NCI-H1105 treated with DMSO at 0.1 percent for 48 hours (cell line): Measurements from ENCODE around the gene MIGA1.
"Not testable (repeated sequence)": the region's sequence is repeated elsewhere in the genome, so short reads cannot be mapped to it uniquely, and the experiment has no call there.

Experiments
- DNase-seq: peaks from one replicate; lab custom pipeline; 2025; lab: John Stamatoyannopoulos, UW

The MIGA1 gene

GRCh38 chr1:77918918-77919317 lies 139.5 kb downstream of the MIGA1 start:
- DNase-seq, result not testable (repeated sequence)

GRCh38 chr1:77925518-77925917 lies 146.1 kb downstream of the MIGA1 start:
- no peak for DNase-seq

GRCh38 chr1:77925956-77926355 lies 146.5 kb downstream of the MIGA1 start:
- DNase-seq, result no peak

- no peak for DNase-seq
These were observed 147.3 kb downstream of the MIGA1 start for GRCh38 chr1:77926561-77927357.

- no peak for DNase-seq
These were observed 148.0 kb downstream of the MIGA1 start for GRCh38 chr1:77927414-77927813.
